Neural cell (in vitro differentiated cells): ENCODE data around the gene SPATA19. TPM values are rescaled to one million over a fixed set of nuclear protein-coding genes. Genes with fewer than 3 reads are reported as not detected.

Experiments
- H2AFZ ChIP-seq: fragments of 200-600, 300-800 bp; sonication (generic), shearing (Covaris generic); 2 replicates; pipeline ENCODE4 v1.6.0; 2014; ENCODE audit warnings: low read depth, mild to moderate bottlenecking, antibody characterized with exemption, low read length, moderate library complexity
- H3F3A ChIP-seq: fragments of 200-600 bp; shearing (Covaris generic); 2 replicates; pipeline ENCODE4 v1.6.1; 2016; ENCODE audit warnings: mild to moderate bottlenecking, moderate library complexity, mixed read lengths, antibody characterized with exemption, low read length; ENCODE audit not compliant: insufficient read depth, poor library complexity, severe bottlenecking
- H3K27ac ChIP-seq: fragments of 200-600, 300-800 bp; sonication (generic), shearing (Covaris generic); 2 replicates; pipeline ENCODE4 v1.5.1; 2014; ENCODE audit warnings: mild to moderate bottlenecking, low read length, moderate library complexity
- H3K27me3 ChIP-seq: fragments of 300-800, 200-600 bp; sonication (generic), shearing (Covaris generic); 2 replicates; pipeline ENCODE4 v1.6.0; 2014; ENCODE audit warnings: mild to moderate bottlenecking, low read depth, low read length, moderate library complexity; ENCODE audit not compliant: insufficient read depth
- H3K36me3 ChIP-seq: fragments of 300-800, 200-600 bp; sonication (generic), shearing (Covaris generic); 2 replicates; pipeline ENCODE4 v1.5.1; 2014; ENCODE audit warnings: mild to moderate bottlenecking, antibody characterized with exemption, low read length, moderate library complexity; ENCODE audit not compliant: insufficient read depth
- H3K4me2 ChIP-seq: fragments of 300-800, 200-600 bp; sonication (generic), shearing (Covaris generic); 2 replicates; pipeline ENCODE4 v1.6.0; 2014; ENCODE audit warnings: mild to moderate bottlenecking, low read length
- H3K4me3 ChIP-seq: fragments of 300-800, 200-600 bp; sonication (generic), shearing (Covaris generic); 2 replicates; pipeline ENCODE4 v1.5.1; 2014; ENCODE audit warnings: mild to moderate bottlenecking, low read length, moderate library complexity
- H3K79me2 ChIP-seq: fragments of 200-600 bp; shearing (Covaris generic); replicated peaks from 2 replicates; pipeline ENCODE4 v1.6.0; 2014; ENCODE audit warnings: mild to moderate bottlenecking, low read length, moderate library complexity; ENCODE audit not compliant: insufficient read depth
- H3K9ac ChIP-seq: fragments of 300-800, 200-600 bp; sonication (generic), shearing (Covaris generic); 2 replicates; pipeline ENCODE4 v1.6.1; 2016; ENCODE audit warnings: mild to moderate bottlenecking, low read length, mixed read lengths
- H3K9me2 ChIP-seq: fragments of 200-600 bp; shearing (Covaris generic); 2 replicates; pipeline ENCODE4 v1.6.1; 2016; ENCODE audit warnings: mild to moderate bottlenecking, low read length, mixed read lengths; ENCODE audit not compliant: insufficient read depth
- H3K9me3 ChIP-seq: fragments of 200-600, 300-800 bp; sonication (generic), shearing (Covaris generic); 2 replicates; pipeline ENCODE4 v1.6.1; 2016; ENCODE audit warnings: mild to moderate bottlenecking, mixed run types, low read length, moderate library complexity, mixed read lengths
- H4K20me1 ChIP-seq: fragments of 200-600 bp; shearing (Covaris generic); 2 replicates; pipeline ENCODE4 v1.6.1; 2016; ENCODE audit warnings: mild to moderate bottlenecking, mixed run types; ENCODE audit not compliant: insufficient read depth
- CTCF ChIP-seq: fragments of 450-650 bp; IDR thresholded peaks from 2 replicates; pipeline ENCODE4 v1.5.1; 2014; ENCODE audit warnings: antibody characterized with exemption, mild to moderate bottlenecking, moderate library complexity; ENCODE audit not compliant: poor library complexity, severe bottlenecking
- EP300 ChIP-seq: fragments of 450-650 bp; conservative IDR thresholded peaks from 2 replicates; pipeline ENCODE4 v1.6.1; 2014; ENCODE audit warnings: antibody characterized with exemption, mild to moderate bottlenecking, moderate library complexity; ENCODE audit not compliant: poor library complexity, severe bottlenecking
- EZH2 ChIP-seq: fragments of 200-600, 300-800 bp; shearing (Covaris generic), sonication (generic); IDR thresholded peaks from 2 replicates; pipeline ENCODE4 v1.6.1; 2014; ENCODE audit warnings: antibody characterized with exemption, low read length, borderline replicate concordance, mild to moderate bottlenecking; ENCODE audit not compliant: insufficient read depth, poor library complexity, severe bottlenecking
- MXI1 ChIP-seq: fragments of 450-650 bp; conservative IDR thresholded peaks from 2 replicates; pipeline ENCODE4 v1.6.1; 2014; ENCODE audit warnings: antibody characterized with exemption, mild to moderate bottlenecking; ENCODE audit not compliant: poor library complexity, severe bottlenecking
- POLR2AphosphoS5 ChIP-seq: IDR thresholded peaks from 2 replicates; pipeline ENCODE4 v1.6.1; 2012
- RAD21 ChIP-seq: fragments of 450-650 bp; conservative IDR thresholded peaks from 2 replicates; pipeline ENCODE4 v1.6.1; 2014; ENCODE audit warnings: antibody characterized with exemption, mild to moderate bottlenecking, moderate library complexity
- REST ChIP-seq: IDR thresholded peaks from 2 replicates; pipeline ENCODE4 v1.6.1; 2012; ENCODE audit warnings: borderline replicate concordance
- SMC3 ChIP-seq: fragments of 450-650 bp; conservative IDR thresholded peaks from 2 replicates; pipeline ENCODE4 v1.6.1; 2014; ENCODE audit warnings: antibody characterized with exemption, mild to moderate bottlenecking, moderate library complexity; ENCODE audit not compliant: poor library complexity
- TAF1 ChIP-seq: IDR thresholded peaks from 2 replicates; pipeline ENCODE4 v1.6.1; 2012; ENCODE audit warnings: low read depth
- polyA plus RNA-seq: library from polyadenylated mRNA; depleted of rRNA; stranded (reverse); fragments of >200 nt; gene quantifications from 2 replicates; pipeline ENCODE4 v1.2.3, GENCODE V29; 2014

SPATA19 gene
- polyA plus RNA-seq, 1 donor from 2014 or later, result not detected

GRCh38 chr11:133893381-133893780, 48.1 kb upstream of the SPATA19 start:
- Histone ChIP-seq H3K36me3 (no peaks in the 10 kb centered on the region), H3K27me3 (no peaks in the 10 kb centered on the region), H3K9me3 (no peaks in the 10 kb centered on the region), H3K27ac (no peak overlapping the region), H3K9me2 (no peaks in the 10 kb centered on the region), H3K9ac (no peak overlapping the region), H3F3A (no peaks in the 10 kb centered on the region), H3K4me2 (no peak overlapping the region), H2AFZ (no peak overlapping the region), H3K79me2 (no peaks in the 10 kb centered on the region), H3K4me3 (no peak overlapping the region), H4K20me1 (no peaks in the 10 kb centered on the region)
- TF ChIP-seq POLR2AphosphoS5, result no peak
- TF ChIP-seq EP300, result no peak
- TF ChIP-seq RAD21, result no peak
- TF ChIP-seq TAF1, result no peak
- no peak for TF ChIP-seq CTCF
- no peak for TF ChIP-seq REST
- TF ChIP-seq SMC3, result no peak
- no peak for TF ChIP-seq EZH2
- TF ChIP-seq MXI1, result no peak

GRCh38 chr11:133892584-133893380, 47.5 kb upstream of the SPATA19 start:
- H3K27me3 ChIP-seq, result no peaks in the 10 kb centered on the region
- H3K9me3 ChIP-seq, result no peaks in the 10 kb centered on the region
- H3K4me2 ChIP-seq, result no peak overlapping the region
- no peak overlapping the region for H3K27ac ChIP-seq
- H3K9ac ChIP-seq, result no peak overlapping the region
- H2AFZ ChIP-seq, result no peak overlapping the region
- no peaks in the 10 kb centered on the region for H4K20me1 ChIP-seq
- H3K9me2 ChIP-seq, result no peaks in the 10 kb centered on the region
- H3K79me2 ChIP-seq, result no peaks in the 10 kb centered on the region
- H3F3A ChIP-seq, result no peaks in the 10 kb centered on the region
- H3K36me3 ChIP-seq, result no peaks in the 10 kb centered on the region
- TF ChIP-seq EZH2, result no peak
- TF ChIP-seq REST, result no peak
- TF ChIP-seq EP300, result no peak
- no peak for TF ChIP-seq CTCF
- no peak for TF ChIP-seq SMC3
- no peak for TF ChIP-seq POLR2AphosphoS5
- TF ChIP-seq TAF1, result no peak
- TF ChIP-seq RAD21, result no peak
- no peak overlapping the region for H3K4me3 ChIP-seq
